H1 (cell line): Measurements from ENCODE around the gene SRSF12. TPM values are rescaled to one million over a fixed set of nuclear protein-coding genes. Genes with fewer than 3 reads are reported as not detected.

Experiments used
- CTCF ChIA-PET: fragments of 300-600 bp; sonication (Branson Sonifier 250); formaldehyde crosslinking; loops from one replicate; lab custom pipeline; 2021; ENCODE audit not compliant: partially characterized antibody; lab: Charles Lee
- POLR2A ChIA-PET: fragments of 300-600 bp; sonication (Branson Sonifier 250); formaldehyde crosslinking; loops from one replicate; lab custom pipeline; 2021; ENCODE audit warnings: inconsistent platforms; ENCODE audit not compliant: partially characterized antibody; lab: Charles Lee
- DNase-seq, 2 experiments: peaks; one replicate each; pipeline versions ENCODE4 v3.0.0 to v3.0.0-alpha.2; 2010 to 2022; ENCODE audit warnings: low spot score in 2 of 2, low read depth in 1 of 2, mixed read lengths in 1 of 2
- FAIRE-seq: peaks from 2 replicates; lab custom pipeline; 2011; peaks lifted over from hg19 to GRCh38; lab: Jason Lieb, UNC
- H2AFZ ChIP-seq: 2 replicates; pipeline ENCODE4 v1.8.1; 2012; ENCODE audit warnings: low read length, inconsistent platforms
- H2AK5ac ChIP-seq: 2 replicates; pipeline ENCODE4 v1.6.1; 2013; ENCODE audit warnings: low read depth, low read length
- H2BK120ac ChIP-seq: replicated peaks from 2 replicates; pipeline ENCODE3; 2013; ENCODE audit warnings: low read depth, low read length, inconsistent platforms
- H2BK12ac ChIP-seq: 2 replicates; pipeline ENCODE4 v1.6.1; 2013; ENCODE audit warnings: low read depth, low read length
- H2BK15ac ChIP-seq: 2 replicates; pipeline ENCODE4 v1.6.1; 2013; ENCODE audit warnings: low read length
- H2BK20ac ChIP-seq: 2 replicates; pipeline ENCODE4 v1.6.1; 2013; ENCODE audit warnings: low read length
- H2BK5ac ChIP-seq: 2 replicates; pipeline ENCODE4 v1.6.1; 2013; ENCODE audit warnings: low read depth, low read length
- H3K14ac ChIP-seq: 2 replicates; pipeline ENCODE4 v1.6.1; 2013; ENCODE audit warnings: inconsistent platforms; ENCODE audit not compliant: insufficient read length
- H3K18ac ChIP-seq: 2 replicates; pipeline ENCODE4 v1.6.1; 2013; ENCODE audit warnings: low read length; ENCODE audit errors: extremely low read depth
- H3K23ac ChIP-seq: 2 replicates; pipeline ENCODE4 v1.6.1; 2013; ENCODE audit warnings: inconsistent platforms; ENCODE audit not compliant: insufficient read length
- H3K23me2 ChIP-seq: 2 replicates; pipeline ENCODE4 v1.6.1; 2013; ENCODE audit warnings: low read depth, low read length
- H3K27ac ChIP-seq: 2 replicates; pipeline ENCODE4 v1.6.1; 2011; ENCODE audit warnings: low read depth, low read length, inconsistent platforms
- H3K27me3 ChIP-seq, 4 experiments: replicated peaks in 1 of 4; 1 replicate in 1 of 4; 2 replicates in 3 of 4; pipeline versions ENCODE4 v1.6.1 to v1.8.1; 2011 to 2013; ENCODE audit warnings: low read length in 3 of 4, mild to moderate bottlenecking in 3 of 4, inconsistent platforms in 2 of 4, mixed read lengths in 2 of 4, moderate library complexity in 1 of 4; ENCODE audit not compliant: control insufficient read depth in 3 of 4, insufficient read depth in 3 of 4; ENCODE audit errors: extremely low read depth in 1 of 4
- H3K36me3 ChIP-seq, 4 experiments: 2 replicates each; pipeline versions ENCODE4 v1.6.1 to v1.8.1; 2011 to 2013; ENCODE audit warnings: mild to moderate bottlenecking in 4 of 4, low read length in 3 of 4, moderate library complexity in 2 of 4, control low read depth in 1 of 4, inconsistent platforms in 1 of 4; ENCODE audit not compliant: insufficient read depth in 4 of 4, control insufficient read depth in 2 of 4
- H3K4ac ChIP-seq: replicated peaks from 2 replicates; pipeline ENCODE3; 2013; ENCODE audit warnings: low read length, low read depth, mixed read lengths, inconsistent platforms; ENCODE audit not compliant: insufficient read length
- H3K4me1 ChIP-seq, 4 experiments: replicated peaks in 1 of 4; 1 replicate in 1 of 4; 2 replicates in 3 of 4; pipeline versions ENCODE4 v1.6.1 to v1.8.1; 2011 to 2013; ENCODE audit warnings: low read length in 3 of 4, inconsistent platforms in 2 of 4, mixed read lengths in 1 of 4; ENCODE audit not compliant: insufficient read depth in 4 of 4, control insufficient read depth in 3 of 4
- H3K4me2 ChIP-seq, 2 experiments: 2 replicates each; pipeline versions ENCODE4 v1.6.1 to v1.8.1; 2011 to 2013; ENCODE audit warnings: low read depth in 2 of 2, low read length in 2 of 2, control low read depth in 1 of 2, inconsistent platforms in 1 of 2, mild to moderate bottlenecking in 1 of 2; ENCODE audit not compliant: insufficient read depth in 1 of 2
- H3K4me3 ChIP-seq, 4 experiments: fragments of 200-600, 300-600 bp in 1 of 4; sonication (generic), shearing (Covaris generic), sonication (Bioruptor Twin) in 1 of 4; 2 replicates each; pipeline versions ENCODE4 v1.5.1 to v1.8.1; 2011 to 2016; ENCODE audit warnings: low read length in 4 of 4, low read depth in 3 of 4, control low read depth in 2 of 4, inconsistent platforms in 2 of 4, mild to moderate bottlenecking in 2 of 4, mixed read lengths in 1 of 4, moderate library complexity in 1 of 4; ENCODE audit not compliant: insufficient read depth in 2 of 4; ENCODE audit errors: extremely low read depth in 1 of 4
- H3K56ac ChIP-seq: replicated peaks from 2 replicates; pipeline ENCODE3; 2013; ENCODE audit warnings: low read depth, mild to moderate bottlenecking, mixed read lengths, low read length, inconsistent platforms; ENCODE audit not compliant: insufficient read length
- H3K79me1 ChIP-seq: 2 replicates; pipeline ENCODE4 v1.6.1; 2013; ENCODE audit warnings: low read depth, low read length, control low read depth
- H3K79me2 ChIP-seq, 2 experiments: 2 replicates each; pipeline versions ENCODE4 v1.6.1 to v1.8.1; 2012 to 2013; ENCODE audit warnings: low read length in 2 of 2, mild to moderate bottlenecking in 2 of 2, inconsistent platforms in 1 of 2; ENCODE audit not compliant: insufficient read depth in 2 of 2, control insufficient read depth in 1 of 2
- H3K9ac ChIP-seq, 4 experiments: replicated peaks in 1 of 4; 1 replicate in 1 of 4; 2 replicates in 3 of 4; pipeline versions ENCODE4 v1.6.1 to v1.8.1; 2011 to 2013; ENCODE audit warnings: low read depth in 3 of 4, low read length in 3 of 4, control low read depth in 2 of 4, mild to moderate bottlenecking in 2 of 4, moderate library complexity in 2 of 4, inconsistent platforms in 1 of 4; ENCODE audit errors: extremely low read depth in 1 of 4
- H3K9me3 ChIP-seq, 2 experiments: 2 replicates each; pipeline versions ENCODE4 v1.6.1 to v1.8.1; 2012 to 2013; ENCODE audit warnings: mild to moderate bottlenecking in 2 of 2, moderate library complexity in 2 of 2, control low read depth in 1 of 2, inconsistent platforms in 1 of 2, low read depth in 1 of 2, low read length in 1 of 2, mixed read lengths in 1 of 2; ENCODE audit not compliant: insufficient read depth in 2 of 2
- H4K20me1 ChIP-seq, 2 experiments: replicated peaks in 1 of 2; 2 replicates each; pipeline versions ENCODE3 to v1.8.1; 2011 to 2013; ENCODE audit warnings: inconsistent platforms in 2 of 2, low read length in 2 of 2, mild to moderate bottlenecking in 1 of 2; ENCODE audit not compliant: insufficient read depth in 2 of 2, control insufficient read depth in 1 of 2
- H4K5ac ChIP-seq: 2 replicates; pipeline ENCODE4 v1.6.1; 2013; ENCODE audit warnings: low read length, low read depth, mixed read lengths, inconsistent platforms; ENCODE audit not compliant: insufficient read length
- H4K8ac ChIP-seq: 2 replicates; pipeline ENCODE4 v1.8.0; 2013; ENCODE audit warnings: mild to moderate bottlenecking, moderate library complexity, low read length, inconsistent platforms; ENCODE audit not compliant: insufficient read depth; ENCODE audit errors: extremely low read depth
- H4K91ac ChIP-seq: replicated peaks from 2 replicates; pipeline ENCODE3; 2013; ENCODE audit warnings: low read length, mixed read lengths, inconsistent platforms; ENCODE audit not compliant: insufficient read length
- BRCA1 ChIP-seq: IDR thresholded peaks from 2 replicates; pipeline ENCODE4 v1.6.1; 2012; ENCODE audit warnings: low read depth, low read length, improper control_type of control experiment
- EGR1 ChIP-seq: IDR thresholded peaks from 2 replicates; pipeline ENCODE4 v1.6.1; 2011; ENCODE audit warnings: low read depth, low read length, borderline replicate concordance
- EP300 ChIP-seq, 2 experiments: IDR thresholded peaks; 1 replicate in 1 of 2; 2 replicates in 1 of 2; pipeline ENCODE4 v1.6.1; 2011 to 2012; ENCODE audit warnings: low read depth in 2 of 2, low read length in 2 of 2, mild to moderate bottlenecking in 2 of 2, borderline replicate concordance in 1 of 2, inconsistent platforms in 1 of 2, moderate library complexity in 1 of 2
- POLR2AphosphoS5 ChIP-seq: IDR thresholded peaks from 2 replicates; pipeline ENCODE4 v1.6.1; 2011; ENCODE audit warnings: low read depth, low read length
- RXRA ChIP-seq: IDR thresholded peaks from 2 replicates; pipeline ENCODE4 v1.6.1; 2011; ENCODE audit warnings: low read depth, mild to moderate bottlenecking, low read length, moderate library complexity; ENCODE audit not compliant: insufficient read depth
- SAP30 ChIP-seq: fragments of 300-600 bp; sonication (generic); IDR thresholded peaks from 2 replicates; pipeline ENCODE4 v1.7.1; 2012; ENCODE audit warnings: low read length, moderate library complexity, mild to moderate bottlenecking, inconsistent platforms; ENCODE audit not compliant: insufficient read depth, insufficient replicate concordance
- SP4 ChIP-seq: IDR thresholded peaks from 2 replicates; pipeline ENCODE4 v1.6.1; 2012; ENCODE audit warnings: low read length, inconsistent platforms
- YY1 ChIP-seq: IDR thresholded peaks from 2 replicates; pipeline ENCODE4 v1.6.1; 2011; ENCODE audit warnings: low read depth, mild to moderate bottlenecking, low read length
- ZNF274 ChIP-seq: IDR thresholded peaks from 2 replicates; pipeline ENCODE4 v1.7.0; 2012; ENCODE audit warnings: low read length, borderline replicate concordance; ENCODE audit errors: extremely low read depth
- WGBS, 2 experiments: shearing (Covaris generic) in 1 of 2; methylation state at CpG; one replicate each; pipeline versions ENCODE4 v1.1.6 to v1.1.7; 2013 to 2015; ENCODE audit warnings: low lambda C conversion rate in 2 of 2, mixed read lengths in 2 of 2, inconsistent platforms in 1 of 2, low coverage in 1 of 2, missing lambda C conversion rate in 1 of 2; ENCODE audit not compliant: insufficient replicate concordance in 2 of 2, insufficient coverage in 1 of 2, insufficient read length in 1 of 2; ENCODE audit errors: extremely low coverage in 1 of 2, missing lambda C conversion rate in 1 of 2; 5-methylcytosine and 5-hydroxymethylcytosine counted together
- polyA plus RNA-seq, 7 experiments: library from polyadenylated mRNA; depleted of rRNA in 3 of 7; stranded (reverse) in 5 of 7; unstranded in 2 of 7; fragments of >200 nt in 5 of 7; fragments of 200-250 nt in 2 of 7; gene quantifications; 1 replicate in 5 of 7; 2 replicates in 1 of 7; 4 replicates in 1 of 7; pipeline versions ENCODE4 v1.2.1 to v1.2.3, GENCODE V29; 2011 to 2013; ENCODE audit warnings: missing spikeins in 2 of 7, mixed read lengths in 2 of 7
- total RNA-seq: library from RNA; stranded (reverse); fragmentation: NEBNext Ultra II Directional; extraction: Animal tissue kit (Norgen Biotek cat#: 25700); gene quantifications from 2 replicates; pipeline ENCODE4 v1.2.1, GENCODE V29; 2021
- TF ChIP-seq, protein P1 (sequence below): IDR thresholded peaks from 2 replicates; pipeline ENCODE4 v1.6.1; 2012; ENCODE audit warnings: inconsistent platforms

SRSF12 gene
- total and polyA plus RNA-seq, 2 of the 8 experiments (the other 6 are each of a cell fraction or from before 2014, with no cell fraction given) = 2.6 to 4.2 TPM

DNA sequence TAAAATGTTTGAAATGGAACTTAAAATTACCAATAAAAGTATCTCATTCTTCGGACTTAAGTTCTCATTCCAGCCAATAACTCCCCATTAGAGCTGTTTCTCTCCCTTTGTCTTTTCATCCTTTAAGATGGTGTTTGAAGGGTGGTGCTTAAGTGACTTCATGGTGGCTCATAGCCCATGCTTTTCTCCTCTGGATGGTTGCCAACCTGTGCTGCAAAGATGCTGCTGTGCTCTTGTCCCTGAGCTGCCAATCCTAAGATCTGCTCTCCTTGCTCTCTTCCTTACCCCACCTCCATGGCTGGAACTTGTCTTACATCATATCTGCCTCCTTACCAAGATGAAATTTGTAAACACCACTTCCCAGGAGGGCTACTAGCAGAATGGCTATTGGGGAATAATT lies 68.9 kb downstream of the SRSF12 start:
- no peak for FAIRE-seq
- ChIA-PET CTCF (interaction anchor here (0.9 kb wide), 1 partner anchor 47 kb away, joined by 4 read pairs; no protein-coding TSS in a partner anchor), POLR2A (no interaction called here)
- no peak for TF ChIP-seq EP300 (IDR thresholded peaks at IDR 0.05; ENCODE audit: borderline replicate concordance in 1 of 2, low read depth in 2 of 2, low read length in 2 of 2)
- no peak for TF ChIP-seq EGR1
- TF ChIP-seq BRCA1 = no peak
- TF ChIP-seq, protein P1, sequence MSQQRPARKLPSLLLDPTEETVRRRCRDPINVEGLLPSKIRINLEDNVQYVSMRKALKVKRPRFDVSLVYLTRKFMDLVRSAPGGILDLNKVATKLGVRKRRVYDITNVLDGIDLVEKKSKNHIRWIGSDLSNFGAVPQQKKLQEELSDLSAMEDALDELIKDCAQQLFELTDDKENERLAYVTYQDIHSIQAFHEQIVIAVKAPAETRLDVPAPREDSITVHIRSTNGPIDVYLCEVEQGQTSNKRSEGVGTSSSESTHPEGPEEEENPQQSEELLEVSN = no peak
- TF ChIP-seq RXRA = no peak
- no peak for TF ChIP-seq ZNF274
- TF ChIP-seq SAP30 = no peak
- TF ChIP-seq YY1 = no peak
- no peak for TF ChIP-seq SP4
- no peak for TF ChIP-seq POLR2AphosphoS5
- DNase-seq = no peak
- Histone ChIP-seq H2BK5ac (no peak overlapping the region), H3K56ac (no peak overlapping the region), H3K27ac (no peak overlapping the region), H3K27me3 (peaks cover 0 to 5% (median 2%) of the 10 kb centered on the region in 4 experiments; a peak in 4 of 7 replicates), H2BK120ac (no peak overlapping the region), H4K5ac (no peak overlapping the region), H2BK15ac (no peak overlapping the region), H3K4me3 (no peak overlapping the region), H2AK5ac (no peak overlapping the region), H2BK20ac (no peak overlapping the region), H4K8ac (no peak overlapping the region), H4K20me1 (no peaks in the 10 kb centered on the region), H3K18ac (no peak overlapping the region), H3K79me2 (no peaks in the 10 kb centered on the region), H3K9ac (no peak overlapping the region), H3K4me2 (no peak overlapping the region), H3K4ac (no peak overlapping the region), H4K91ac (no peak overlapping the region), H3K23me2 (no peaks in the 10 kb centered on the region), H2AFZ (no peak overlapping the region), H3K4me1 (peaks cover 0 to 10% (median 0%) of the 10 kb centered on the region in 4 experiments; a peak in 1 of 7 replicates), H3K79me1 (no peaks in the 10 kb centered on the region), H2BK12ac (no peak overlapping the region), H3K9me3 (no peaks in the 10 kb centered on the region), H3K23ac (no peak overlapping the region), H3K36me3 (no peaks in the 10 kb centered on the region), H3K14ac (no peak overlapping the region)
- WGBS, 2 experiments = 100% methylated on average over 1 of the region's 1 CpG; no CpG with 5 or more reads in 1 of the 2 experiments
